HepG2 (cell line): Measurements from ENCODE around the gene FGFR2. TPM values are rescaled to one million over a fixed set of nuclear protein-coding genes. Genes with fewer than 3 reads are reported as not detected.

ENCODE experiments used
- CCDC6 ChIP-seq: sonication (generic); formaldehyde crosslinking; IDR thresholded peaks from 2 replicates; pipeline ENCODE4 v1.8.1; 2022; ENCODE audit warnings: mild to moderate bottlenecking, missing genetic modification reagents, moderate library complexity
- ERF ChIP-seq: IDR thresholded peaks from 2 replicates; pipeline ENCODE4 v1.6.1; 2018; ENCODE audit warnings: missing biosample characterization, missing genetic modification reagents
- HMG20A ChIP-seq: IDR thresholded peaks from 2 replicates; pipeline ENCODE4 v1.6.1; 2016; ENCODE audit warnings: borderline replicate concordance
- ISL2 ChIP-seq: sonication (generic); formaldehyde crosslinking; IDR thresholded peaks from 2 replicates; pipeline ENCODE4 v1.5.0; 2020; ENCODE audit warnings: missing genetic modification reagents
- MATR3 ChIP-seq: sonication (generic); formaldehyde crosslinking; IDR thresholded peaks from 2 replicates; pipeline ENCODE4 v1.4.0; 2020; ENCODE audit warnings: missing genetic modification reagents
- MED1 ChIP-seq: sonication (generic); formaldehyde crosslinking; IDR thresholded peaks from 2 replicates; pipeline ENCODE4 v1.4.0; 2020; ENCODE audit warnings: missing genetic modification reagents
- NCOR1 ChIP-seq: fragments of 200-600 bp; sonication (generic); IDR thresholded peaks from 2 replicates; pipeline ENCODE4 v1.7.0; 2017; ENCODE audit warnings: antibody characterized with exemption, low read length, borderline replicate concordance
- NFIC ChIP-seq: IDR thresholded peaks from 2 replicates; pipeline ENCODE4 v1.6.1; 2012; ENCODE audit warnings: mild to moderate bottlenecking, low read length, inconsistent platforms
- PLRG1 ChIP-seq: fragments of 450-650 bp; conservative IDR thresholded peaks from 2 replicates; pipeline ENCODE4 v1.6.1; 2016
- SIN3B ChIP-seq: fragments of 150-350 bp; IDR thresholded peaks from 2 replicates; pipeline ENCODE4 v1.6.1; 2014; ENCODE audit warnings: low read length
- TCF12 ChIP-seq, 2 experiments: fragments of 450-650 bp in 1 of 2; sonication (generic) in 1 of 2; formaldehyde crosslinking in 1 of 2; IDR thresholded peaks; 2 replicates each; pipeline versions ENCODE4 v1.6.1 to v1.8.0; 2017 to 2022; ENCODE audit warnings: antibody characterized with exemption in 1 of 2, mild to moderate bottlenecking in 1 of 2, missing genetic modification reagents in 1 of 2, moderate library complexity in 1 of 2
- TOE1 ChIP-seq: sonication (generic); formaldehyde crosslinking; IDR thresholded peaks from 2 replicates; pipeline ENCODE4 v1.4.0; 2020; ENCODE audit warnings: mild to moderate bottlenecking, missing genetic modification reagents
- ZNF10 ChIP-seq: sonication (generic); formaldehyde crosslinking; IDR thresholded peaks from 2 replicates; pipeline ENCODE4 v1.4.0; 2020; ENCODE audit warnings: mild to moderate bottlenecking, low read depth, missing genetic modification reagents, borderline replicate concordance
- ZNF530 ChIP-seq: sonication (generic); formaldehyde crosslinking; IDR thresholded peaks from 2 replicates; pipeline ENCODE4 v1.5.0; 2020; ENCODE audit warnings: low read depth, mild to moderate bottlenecking, missing genetic modification reagents
- ZNF614 ChIP-seq: IDR thresholded peaks from 2 replicates; pipeline ENCODE4 v1.6.1; 2018; ENCODE audit warnings: missing biosample characterization, missing genetic modification reagents, inconsistent platforms, borderline replicate concordance
- ZNF674 ChIP-seq: sonication (generic); formaldehyde crosslinking; IDR thresholded peaks from 2 replicates; pipeline ENCODE4 v1.5.0; 2020; ENCODE audit warnings: low read depth, mild to moderate bottlenecking, missing genetic modification reagents
- ZNF749 ChIP-seq: sonication (generic); formaldehyde crosslinking; IDR thresholded peaks from 2 replicates; pipeline ENCODE4 v1.8.0; 2022; ENCODE audit warnings: mild to moderate bottlenecking, missing genetic modification reagents, moderate library complexity, borderline replicate concordance
- polyA plus RNA-seq, 8 experiments: library from polyadenylated mRNA; depleted of rRNA in 3 of 8; stranded (reverse) in 7 of 8; unstranded in 1 of 8; fragments of >200 nt; fragmentation: Illumina TruSeq in 4 of 8; extraction: Trizol in 4 of 8; gene quantifications; 2 replicates each; pipeline versions ENCODE4 v1.2.1 to v1.2.3, GENCODE V29; 2011 to 2016; ENCODE audit warnings: low read depth in 4 of 8, missing spikeins in 1 of 8, mixed read lengths in 1 of 8; ENCODE audit not compliant: insufficient read depth in 1 of 8
- total RNA-seq, 5 experiments: library from RNA; depleted of rRNA; stranded (reverse); fragments of >200 nt; fragmentation: Illumina TruSeq; extraction: Trizol; gene quantifications; 2 replicates each; pipeline ENCODE4 v1.2.3, GENCODE V29; 2016; ENCODE audit warnings: low read depth in 1 of 5
- TF ChIP-seq, protein P1 (sequence below): IDR thresholded peaks from 2 replicates; pipeline ENCODE4 v1.6.1; 2016; ENCODE audit warnings: low read depth, control low read depth
- TF ChIP-seq, protein P2 (sequence below): IDR thresholded peaks from 2 replicates; pipeline ENCODE4 v1.6.1; 2016; ENCODE audit warnings: control low read depth
- TF ChIP-seq, protein P3 (sequence below): sonication (generic); formaldehyde crosslinking; IDR thresholded peaks from 2 replicates; pipeline ENCODE4 v1.5.0; 2020; ENCODE audit warnings: missing genetic modification reagents, mild to moderate bottlenecking, borderline replicate concordance
- TF ChIP-seq, protein P4 (sequence below): sonication (generic); formaldehyde crosslinking; IDR thresholded peaks from 2 replicates; pipeline ENCODE4 v1.8.1; 2023; ENCODE audit warnings: mild to moderate bottlenecking, missing genetic modification reagents
- TF ChIP-seq, protein P5 (sequence below): sonication (generic); formaldehyde crosslinking; IDR thresholded peaks from 2 replicates; pipeline ENCODE4 v1.4.0; 2020; ENCODE audit warnings: mild to moderate bottlenecking, low read depth, missing genetic modification reagents
- TF ChIP-seq, protein P6 (sequence below): sonication (generic); formaldehyde crosslinking; IDR thresholded peaks from 2 replicates; pipeline ENCODE4 v1.5.0; 2020; ENCODE audit warnings: mild to moderate bottlenecking, missing genetic modification reagents

Gene FGFR2
- total and polyA plus RNA-seq, 2 of the 13 experiments (the other 11 are each of a cell fraction or from before 2014, with no cell fraction given), result 1.6 to 2.6 TPM

DNA sequence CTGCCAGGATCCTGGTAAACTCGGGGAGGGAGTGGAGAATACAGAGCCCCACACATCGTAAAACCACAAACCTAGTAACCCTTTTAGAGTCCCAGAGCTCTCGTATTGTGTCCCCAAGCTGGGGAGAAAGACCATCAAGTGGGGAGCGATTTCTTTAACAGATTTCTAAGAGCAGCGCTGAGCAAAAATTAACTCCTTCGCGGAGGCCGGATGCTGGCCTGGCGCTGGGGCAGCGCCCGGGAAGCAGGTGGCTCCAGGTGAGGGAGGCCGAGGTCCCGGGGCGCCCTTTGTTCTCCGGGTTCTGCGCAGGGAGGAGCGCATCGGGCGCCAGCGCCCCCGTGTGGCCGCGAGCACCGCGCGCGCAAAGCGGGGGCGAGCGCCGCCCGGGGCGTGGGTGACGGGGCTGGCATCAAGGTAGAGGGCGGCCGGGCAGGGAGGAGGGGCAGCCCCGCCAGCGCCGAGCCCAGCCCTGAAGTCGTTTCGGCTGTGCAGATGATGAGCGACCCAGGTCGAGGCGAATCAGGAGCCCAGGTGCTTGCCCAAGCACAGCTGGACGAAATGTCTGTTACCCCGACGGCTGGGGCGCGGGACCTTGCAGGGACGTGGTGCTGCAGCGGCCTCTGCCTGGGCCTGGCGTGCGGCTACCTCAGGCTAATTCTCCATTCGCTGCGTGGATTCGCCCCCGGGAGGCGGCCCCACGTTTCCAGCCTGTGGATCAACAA is 10.4 kb upstream of the FGFR2 start (continued):
- TF ChIP-seq, protein P1, sequence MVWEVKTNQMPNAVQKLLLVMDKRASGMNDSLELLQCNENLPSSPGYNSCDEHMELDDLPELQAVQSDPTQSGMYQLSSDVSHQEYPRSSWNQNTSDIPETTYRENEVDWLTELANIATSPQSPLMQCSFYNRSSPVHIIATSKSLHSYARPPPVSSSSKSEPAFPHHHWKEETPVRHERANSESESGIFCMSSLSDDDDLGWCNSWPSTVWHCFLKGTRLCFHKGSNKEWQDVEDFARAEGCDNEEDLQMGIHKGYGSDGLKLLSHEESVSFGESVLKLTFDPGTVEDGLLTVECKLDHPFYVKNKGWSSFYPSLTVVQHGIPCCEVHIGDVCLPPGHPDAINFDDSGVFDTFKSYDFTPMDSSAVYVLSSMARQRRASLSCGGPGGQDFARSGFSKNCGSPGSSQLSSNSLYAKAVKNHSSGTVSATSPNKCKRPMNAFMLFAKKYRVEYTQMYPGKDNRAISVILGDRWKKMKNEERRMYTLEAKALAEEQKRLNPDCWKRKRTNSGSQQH, result no peak
- TF ChIP-seq ERF (no peak; the same call in 1 of the 2 replicates), MED1 (no peak), TOE1 (CRISPR knock-in tag) (no peak), PLRG1 (no peak), TCF12 (IDR thresholded peaks at IDR 0.05) (no peak), TCF12 (CRISPR knock-in tag; IDR thresholded peaks at IDR 0.05) (no peak), MATR3 (CRISPR knock-in tag) (no peak), ZNF614 (no peak), CCDC6 (CRISPR knock-in tag) (no peak), HMG20A (no peak), ZNF10 (CRISPR knock-in tag) (no peak), ZNF749 (no peak), ZNF674 (CRISPR knock-in tag) (no peak), NCOR1 (no peak), ZNF530 (no peak), ISL2 (CRISPR knock-in tag) (no peak), NFIC (no peak), SIN3B (no peak)
- TF ChIP-seq, protein P2, sequence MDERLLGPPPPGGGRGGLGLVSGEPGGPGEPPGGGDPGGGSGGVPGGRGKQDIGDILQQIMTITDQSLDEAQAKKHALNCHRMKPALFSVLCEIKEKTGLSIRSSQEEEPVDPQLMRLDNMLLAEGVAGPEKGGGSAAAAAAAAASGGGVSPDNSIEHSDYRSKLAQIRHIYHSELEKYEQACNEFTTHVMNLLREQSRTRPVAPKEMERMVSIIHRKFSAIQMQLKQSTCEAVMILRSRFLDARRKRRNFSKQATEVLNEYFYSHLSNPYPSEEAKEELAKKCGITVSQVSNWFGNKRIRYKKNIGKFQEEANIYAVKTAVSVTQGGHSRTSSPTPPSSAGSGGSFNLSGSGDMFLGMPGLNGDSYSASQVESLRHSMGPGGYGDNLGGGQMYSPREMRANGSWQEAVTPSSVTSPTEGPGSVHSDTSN, result no peak
- TF ChIP-seq, protein P3, sequence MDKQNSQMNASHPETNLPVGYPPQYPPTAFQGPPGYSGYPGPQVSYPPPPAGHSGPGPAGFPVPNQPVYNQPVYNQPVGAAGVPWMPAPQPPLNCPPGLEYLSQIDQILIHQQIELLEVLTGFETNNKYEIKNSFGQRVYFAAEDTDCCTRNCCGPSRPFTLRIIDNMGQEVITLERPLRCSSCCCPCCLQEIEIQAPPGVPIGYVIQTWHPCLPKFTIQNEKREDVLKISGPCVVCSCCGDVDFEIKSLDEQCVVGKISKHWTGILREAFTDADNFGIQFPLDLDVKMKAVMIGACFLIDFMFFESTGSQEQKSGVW (CRISPR knock-in tag), result no peak
- TF ChIP-seq, protein P4, sequence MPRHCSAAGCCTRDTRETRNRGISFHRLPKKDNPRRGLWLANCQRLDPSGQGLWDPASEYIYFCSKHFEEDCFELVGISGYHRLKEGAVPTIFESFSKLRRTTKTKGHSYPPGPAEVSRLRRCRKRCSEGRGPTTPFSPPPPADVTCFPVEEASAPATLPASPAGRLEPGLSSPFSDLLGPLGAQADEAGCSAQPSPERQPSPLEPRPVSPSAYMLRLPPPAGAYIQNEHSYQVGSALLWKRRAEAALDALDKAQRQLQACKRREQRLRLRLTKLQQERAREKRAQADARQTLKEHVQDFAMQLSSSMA (CRISPR knock-in tag), result no peak
- TF ChIP-seq, protein P5, sequence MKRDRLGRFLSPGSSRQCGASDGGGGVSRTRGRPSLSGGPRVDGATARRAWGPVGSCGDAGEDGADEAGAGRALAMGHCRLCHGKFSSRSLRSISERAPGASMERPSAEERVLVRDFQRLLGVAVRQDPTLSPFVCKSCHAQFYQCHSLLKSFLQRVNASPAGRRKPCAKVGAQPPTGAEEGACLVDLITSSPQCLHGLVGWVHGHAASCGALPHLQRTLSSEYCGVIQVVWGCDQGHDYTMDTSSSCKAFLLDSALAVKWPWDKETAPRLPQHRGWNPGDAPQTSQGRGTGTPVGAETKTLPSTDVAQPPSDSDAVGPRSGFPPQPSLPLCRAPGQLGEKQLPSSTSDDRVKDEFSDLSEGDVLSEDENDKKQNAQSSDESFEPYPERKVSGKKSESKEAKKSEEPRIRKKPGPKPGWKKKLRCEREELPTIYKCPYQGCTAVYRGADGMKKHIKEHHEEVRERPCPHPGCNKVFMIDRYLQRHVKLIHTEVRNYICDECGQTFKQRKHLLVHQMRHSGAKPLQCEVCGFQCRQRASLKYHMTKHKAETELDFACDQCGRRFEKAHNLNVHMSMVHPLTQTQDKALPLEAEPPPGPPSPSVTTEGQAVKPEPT (CRISPR knock-in tag), result no peak
- TF ChIP-seq, protein P6, sequence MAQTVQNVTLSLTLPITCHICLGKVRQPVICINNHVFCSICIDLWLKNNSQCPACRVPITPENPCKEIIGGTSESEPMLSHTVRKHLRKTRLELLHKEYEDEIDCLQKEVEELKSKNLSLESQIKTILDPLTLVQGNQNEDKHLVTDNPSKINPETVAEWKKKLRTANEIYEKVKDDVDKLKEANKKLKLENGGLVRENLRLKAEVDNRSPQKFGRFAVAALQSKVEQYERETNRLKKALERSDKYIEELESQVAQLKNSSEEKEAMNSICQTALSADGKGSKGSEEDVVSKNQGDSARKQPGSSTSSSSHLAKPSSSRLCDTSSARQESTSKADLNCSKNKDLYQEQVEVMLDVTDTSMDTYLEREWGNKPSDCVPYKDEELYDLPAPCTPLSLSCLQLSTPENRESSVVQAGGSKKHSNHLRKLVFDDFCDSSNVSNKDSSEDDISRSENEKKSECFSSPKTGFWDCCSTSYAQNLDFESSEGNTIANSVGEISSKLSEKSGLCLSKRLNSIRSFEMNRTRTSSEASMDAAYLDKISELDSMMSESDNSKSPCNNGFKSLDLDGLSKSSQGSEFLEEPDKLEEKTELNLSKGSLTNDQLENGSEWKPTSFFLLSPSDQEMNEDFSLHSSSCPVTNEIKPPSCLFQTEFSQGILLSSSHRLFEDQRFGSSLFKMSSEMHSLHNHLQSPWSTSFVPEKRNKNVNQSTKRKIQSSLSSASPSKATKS (CRISPR knock-in tag), result no peak
